ENCODE data around the gene LRRC45. TPM values are rescaled to one million over a fixed set of nuclear protein-coding genes. Genes with fewer than 3 reads are reported as not detected.

Gene LRRC45
- total and polyA plus RNA-seq, 2 of the 4 experiments (the other 2 are of a cell fraction) = 7.2 to 10.2 TPM

- peak; percentile 81 for TF ChIP-seq SMC3 (IDR thresholded peaks at IDR 0.05; ENCODE audit: low read depth, low read length)
- no peak for TF ChIP-seq CEBPB (IDR thresholded peaks at IDR 0.05; ENCODE audit: low read depth, low read length)
These were observed 7.6 kb downstream of the LRRC45 start (continued) for GRCh38 chr17:82030470-82031302.

GRCh38 chr17:82031303-82031884 lies 8.3 kb downstream of the LRRC45 start, which contains the start of gene RAC3:
TSS of gene RAC3 (plus strand) at chr17:82031678. CDS start at chr17:82031762, 84 bp downstream.
- peaks cover 1 to 6% of the 10 kb centered on the region in 2 experiments for H3K79me1 ChIP-seq (ENCODE audit: low read depth in 1 of 2, low read length in 2 of 2)
- no peak within 1 kb of the TSS for H2BK20ac ChIP-seq (ENCODE audit: low read depth, low read length)
- H2AK5ac ChIP-seq (ENCODE audit: low read depth, low read length) = 0 out of 2 replicates have a peak within 1 kb of the TSS, but pooled peaks have one; percentile 15
- H3K4me2 ChIP-seq (ENCODE audit: low read depth, low read length) = peak within 1 kb of the TSS; percentile 78
- peaks cover 7% of the 10 kb centered on the region for H3K4me1 ChIP-seq (ENCODE audit: control insufficient read depth, insufficient read depth, low read length)
- ATAC-seq (ENCODE audit: low read depth) = peak; percentile 74
- no peak within 1 kb of the TSS for H3K18ac ChIP-seq (ENCODE audit: low read depth, low read length)
- H2BK5ac ChIP-seq (ENCODE audit: low read depth, low read length, poor library complexity, severe bottlenecking) = no peak within 1 kb of the TSS
- peak within 1 kb of the TSS; percentile 47 for H3K4me3 ChIP-seq (ENCODE audit: insufficient read depth, low read depth, low read length)
- peak within 1 kb of the TSS; percentile 94 for H2AFZ ChIP-seq (replicated peaks; ENCODE audit: low read length, poor library complexity)
- dilution Hi-C loops (cut with HindIII; ENCODE audit: low sequenced_read_pairs, unreplicated experiment) (no loop called here), in situ Hi-C loops (cut with MboI; ENCODE audit: low sequenced_read_pairs) (loop anchor here (5.0 kb wide), 1 partner anchor 126 kb away; no protein-coding TSS in a partner anchor), intact Hi-C loops (cut with micrococcal nuclease) (loop anchor here (1.0 to 10.0 kb wide), 2 partner anchors 67 to 293 kb away; partner anchors contain the start of gene FASN)
- no peaks in the 10 kb centered on the region for H3K27me3 ChIP-seq (ENCODE audit: control insufficient read depth, insufficient read depth, low read length)
- peak within 1 kb of the TSS; percentile 89 for H2AK9ac ChIP-seq (replicated peaks; ENCODE audit: low read depth, low read length, poor library complexity)
- WGBS, 2 experiments (ENCODE audit: extremely low coverage in 2 of 2, insufficient read length in 1 of 2) = 1% methylated on average over 15 of the region's 96 CpGs; no CpG with 5 or more reads in 1 of the 2 experiments
- no peak within 1 kb of the TSS for H4K91ac ChIP-seq (ENCODE audit: insufficient read depth, low read depth, low read length)
- H4K8ac ChIP-seq (ENCODE audit: low read depth in 2 of 2, low read length in 2 of 2) = peak within 1 kb of the TSS in 1 of 2 experiments; percentile 46; a peak in 2 of 4 replicates
- no peak within 1 kb of the TSS for H3K9ac ChIP-seq (ENCODE audit: low read depth, low read length)
- H2BK120ac ChIP-seq (ENCODE audit: low read depth, low read length) = no peak within 1 kb of the TSS
- H3K56ac ChIP-seq (ENCODE audit: extremely low read depth, insufficient read depth, low read length) = no peak within 1 kb of the TSS
- H3K36me3 ChIP-seq (ENCODE audit: control insufficient read depth, insufficient read depth, low read length) = peaks cover 2% of the 10 kb centered on the region
- no peaks in the 10 kb centered on the region; the same call in 1 of the 2 replicates for H4K20me1 ChIP-seq (ENCODE audit: insufficient read depth, low read length)
- no peaks in the 10 kb centered on the region for H3K9me3 ChIP-seq (ENCODE audit: control insufficient read depth, insufficient read depth, low read length)
- no peak within 1 kb of the TSS for H3K27ac ChIP-seq (ENCODE audit: insufficient read depth, low read length)
- H2BK15ac ChIP-seq (ENCODE audit: low read depth, low read length) = no peak within 1 kb of the TSS
- no TSS peak for BruUV-seq (replicated peaks)
- POLR2A ChIA-PET (ENCODE audit: unreplicated experiment) = no interaction called here
- 0 out of 2 replicates have a peak, but pooled peaks cover 3% of the 10 kb centered on the region for H3K9me1 ChIP-seq (ENCODE audit: insufficient read depth, low read length)
- CTCF ChIA-PET = no interaction called here
- no peak within 1 kb of the TSS for H3K23ac ChIP-seq (ENCODE audit: low read depth, low read length)
- H4K5ac ChIP-seq (ENCODE audit: low read depth, low read length) = no peak within 1 kb of the TSS
- DNase-seq = peak; percentile 11
- TF ChIP-seq RAD21 (IDR thresholded peaks at IDR 0.05; ENCODE audit: low read length) (no peak), MAFK (IDR thresholded peaks at IDR 0.05; ENCODE audit: low read depth, low read length) (no peak), MXI1 (IDR thresholded peaks at IDR 0.05; ENCODE audit: borderline replicate concordance, low read depth, low read length) (no peak), CEBPB (IDR thresholded peaks at IDR 0.05; ENCODE audit: low read depth, low read length) (no peak), RCOR1 (IDR thresholded peaks at IDR 0.05; ENCODE audit: insufficient replicate concordance, low read length) (no peak), NFE2L2 (IDR thresholded peaks at IDR 0.05; ENCODE audit: low read depth, low read length) (no peak), SMC3 (IDR thresholded peaks at IDR 0.05; ENCODE audit: low read depth, low read length) (no peak), CHD1 (IDR thresholded peaks at IDR 0.05; ENCODE audit: low read depth, low read length) (no peak), RFX5 (IDR thresholded peaks at IDR 0.05; ENCODE audit: low read depth, low read length) (no peak), FOS (IDR thresholded peaks at IDR 0.05; ENCODE audit: low read depth, low read length) (no peak), BHLHE40 (IDR thresholded peaks at IDR 0.05; ENCODE audit: low read depth, low read length) (no peak)
- TF ChIP-seq, protein P1, sequence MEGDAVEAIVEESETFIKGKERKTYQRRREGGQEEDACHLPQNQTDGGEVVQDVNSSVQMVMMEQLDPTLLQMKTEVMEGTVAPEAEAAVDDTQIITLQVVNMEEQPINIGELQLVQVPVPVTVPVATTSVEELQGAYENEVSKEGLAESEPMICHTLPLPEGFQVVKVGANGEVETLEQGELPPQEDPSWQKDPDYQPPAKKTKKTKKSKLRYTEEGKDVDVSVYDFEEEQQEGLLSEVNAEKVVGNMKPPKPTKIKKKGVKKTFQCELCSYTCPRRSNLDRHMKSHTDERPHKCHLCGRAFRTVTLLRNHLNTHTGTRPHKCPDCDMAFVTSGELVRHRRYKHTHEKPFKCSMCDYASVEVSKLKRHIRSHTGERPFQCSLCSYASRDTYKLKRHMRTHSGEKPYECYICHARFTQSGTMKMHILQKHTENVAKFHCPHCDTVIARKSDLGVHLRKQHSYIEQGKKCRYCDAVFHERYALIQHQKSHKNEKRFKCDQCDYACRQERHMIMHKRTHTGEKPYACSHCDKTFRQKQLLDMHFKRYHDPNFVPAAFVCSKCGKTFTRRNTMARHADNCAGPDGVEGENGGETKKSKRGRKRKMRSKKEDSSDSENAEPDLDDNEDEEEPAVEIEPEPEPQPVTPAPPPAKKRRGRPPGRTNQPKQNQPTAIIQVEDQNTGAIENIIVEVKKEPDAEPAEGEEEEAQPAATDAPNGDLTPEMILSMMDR (conservative IDR thresholded peaks at IDR 0.05; ENCODE audit: low read depth, low read length) = no peak
- H3K4ac ChIP-seq (ENCODE audit: low read depth, low read length) = no peak within 1 kb of the TSS
- no peak within 1 kb of the TSS for H3K14ac ChIP-seq (replicated peaks; ENCODE audit: low read depth, low read length)

Measured in IMR-90 (cell line).